Measurements from ENCODE around the gene MPPE1.

MPPE1 gene

DNA sequence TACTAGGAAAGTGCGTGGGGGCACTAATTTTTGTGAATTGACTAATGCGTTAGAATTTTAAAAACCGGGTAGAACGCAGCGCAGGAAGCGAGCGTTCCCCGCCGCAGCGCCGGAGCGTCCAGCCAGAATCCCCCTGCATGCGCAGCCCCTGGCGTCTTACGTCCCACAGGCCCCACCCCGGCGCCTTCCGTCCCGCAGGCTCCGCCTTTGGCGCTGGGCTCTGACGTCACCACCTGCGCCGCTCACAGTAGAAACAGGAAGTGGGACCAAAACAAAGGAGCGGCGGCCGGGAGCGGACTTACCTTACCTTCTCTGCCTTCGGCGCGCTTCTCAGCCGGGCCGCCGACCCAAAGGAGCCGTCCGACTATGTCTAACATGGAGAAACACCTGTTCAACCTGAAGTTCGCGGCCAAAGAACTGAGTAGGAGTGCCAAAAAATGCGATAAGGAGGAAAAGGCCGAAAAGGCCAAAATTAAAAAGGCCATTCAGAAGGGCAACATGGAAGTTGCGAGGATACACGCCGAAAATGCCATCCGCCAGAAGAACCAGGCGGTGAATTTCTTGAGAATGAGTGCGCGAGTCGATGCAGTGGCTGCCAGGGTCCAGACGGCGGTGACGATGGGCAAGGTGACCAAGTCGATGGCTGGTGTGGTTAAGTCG is 56.8 kb downstream of the MPPE1 start, which contains the start of gene CHMP1B:
Gene CHMP1B (plus strand): TSS at position 268 of the 660 bp plus-strand sequence. CDS start 99 bp downstream, at position 367.
- DNase-seq = peak; percentile 98

DNA sequence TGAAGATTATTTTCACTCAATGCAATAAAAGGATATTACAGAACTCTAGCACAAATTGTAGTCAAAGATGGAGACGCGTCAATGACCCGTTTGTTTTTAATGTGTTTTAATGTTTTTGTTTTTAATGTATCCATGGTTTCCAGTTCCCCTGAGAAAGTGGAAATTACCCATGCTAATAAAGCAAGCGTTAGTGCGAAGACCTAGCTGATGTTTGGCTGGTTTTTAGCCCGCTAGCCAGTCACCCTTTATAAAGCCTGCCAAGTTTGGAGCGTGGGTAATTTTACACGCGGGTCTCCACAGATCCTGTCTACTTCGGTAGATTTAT is 57.3 kb downstream of the MPPE1 start:
- DNase-seq = no peak

DNA sequence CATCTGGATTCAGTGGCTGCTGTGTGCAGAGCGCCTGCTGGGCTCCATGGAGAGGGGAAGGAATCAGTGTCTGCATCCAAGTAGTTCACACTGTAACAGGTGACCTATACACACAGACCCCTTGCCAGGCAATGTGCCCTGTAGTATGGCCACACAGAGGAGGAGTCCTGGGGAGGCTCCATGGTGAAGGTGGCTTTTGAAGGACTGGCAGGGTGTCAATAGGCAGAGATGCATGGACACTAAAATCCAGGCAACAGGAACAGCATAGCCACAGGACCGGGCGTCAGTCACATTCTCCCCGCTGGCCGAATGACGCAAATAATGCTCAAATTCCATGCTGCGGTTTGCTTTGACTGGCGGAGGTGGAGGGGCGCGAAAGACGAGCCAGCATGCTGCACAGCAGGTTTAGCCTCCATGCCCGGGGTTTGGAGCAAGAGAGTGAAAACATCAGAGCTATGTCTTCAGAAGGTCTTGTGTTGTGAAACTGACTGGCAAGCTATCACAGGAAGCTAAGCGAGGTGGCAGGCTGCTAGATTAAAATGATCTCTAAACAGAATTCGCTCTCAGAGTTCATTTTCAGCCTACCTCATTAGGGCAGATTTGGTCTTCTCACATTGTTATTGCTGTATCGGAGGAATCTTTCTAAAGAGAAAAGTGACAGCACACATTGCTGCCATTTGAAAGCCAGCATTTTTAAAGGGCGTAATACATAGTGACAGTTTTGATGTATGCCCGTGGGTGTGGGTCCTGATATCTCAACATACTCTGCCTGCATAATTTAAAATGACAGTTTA is 58.1 kb downstream of the MPPE1 start:
- peak; percentile 64 for DNase-seq

DNA sequence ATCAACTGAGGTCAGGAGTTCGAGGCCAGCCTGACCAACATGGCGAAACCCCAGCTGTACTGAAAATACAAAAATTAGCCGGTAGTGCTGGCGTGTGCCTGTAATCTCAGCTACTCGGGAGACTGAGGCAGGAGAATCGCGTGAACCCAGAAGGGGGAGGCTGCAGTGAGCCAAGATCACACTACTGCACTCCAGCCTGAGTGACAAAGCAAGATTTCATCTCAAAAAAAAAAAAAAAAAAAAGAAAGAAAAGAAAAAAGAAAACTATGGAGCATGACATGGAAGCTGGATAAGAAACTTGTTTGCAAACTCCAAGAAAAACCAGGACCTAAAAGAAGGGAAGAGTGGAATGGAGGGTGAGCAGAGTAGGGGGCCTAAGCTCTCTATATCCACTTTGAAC is 58.8 kb downstream of the MPPE1 start:
- no peak for DNase-seq

DNA sequence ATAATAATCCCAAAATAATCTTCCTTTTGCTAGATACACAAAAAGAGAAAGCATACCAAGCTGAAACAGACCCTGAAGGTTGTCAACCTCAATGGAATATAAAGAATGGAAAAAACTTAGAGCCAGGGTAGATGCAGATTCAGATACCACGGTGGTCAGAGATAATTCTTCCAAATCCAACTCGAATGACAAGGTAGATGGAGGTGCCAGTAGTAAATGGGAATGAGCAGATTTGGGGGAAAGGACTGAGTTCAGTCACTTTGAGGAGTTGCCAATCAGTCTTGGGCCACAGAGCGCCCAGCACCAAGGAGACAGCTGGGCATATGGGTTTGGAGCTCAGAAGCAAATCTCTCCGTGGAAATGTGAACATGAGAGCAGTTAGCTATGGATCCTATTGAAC is 60.3 kb downstream of the MPPE1 start:
- DNase-seq = no peak

DNA sequence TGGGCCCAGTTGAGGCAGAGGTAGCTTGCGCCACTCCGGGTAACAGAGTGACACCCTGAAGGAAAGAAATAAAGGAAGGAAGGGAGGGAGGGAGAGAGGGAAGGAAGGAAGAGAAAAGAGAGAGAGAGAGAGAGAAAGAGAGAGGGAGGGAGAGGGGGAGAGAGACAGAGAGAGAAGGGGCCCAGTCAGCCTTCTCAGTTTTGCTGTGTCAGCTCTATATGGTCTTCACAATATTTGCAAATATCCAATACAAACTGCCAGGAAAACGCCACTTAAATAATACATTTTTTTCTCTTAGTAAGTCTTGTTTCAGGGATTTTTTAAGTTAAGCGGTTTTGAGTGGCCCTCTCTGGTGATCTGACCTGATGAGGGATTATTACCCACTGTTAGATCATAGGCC is 62.5 kb downstream of the MPPE1 start:
- DNase-seq = no peak

DNA sequence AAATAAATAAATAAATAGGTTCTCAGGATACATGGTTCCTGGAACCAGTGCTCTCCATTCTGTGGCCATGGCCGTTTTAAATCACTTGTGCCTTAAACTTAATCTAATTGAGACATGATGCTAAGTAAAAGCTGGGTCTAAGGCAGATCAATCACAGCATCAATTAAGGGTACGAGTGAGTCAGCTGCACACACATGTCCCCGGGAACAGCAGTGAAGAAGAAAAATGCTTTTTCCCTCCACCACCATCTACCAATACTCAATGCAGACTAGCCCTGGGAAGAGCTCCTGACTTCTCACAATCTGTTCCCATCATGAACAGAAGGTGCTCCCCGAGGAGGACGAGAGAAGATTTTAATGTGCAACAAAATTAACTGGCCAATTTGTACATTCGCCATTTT is 63.7 kb downstream of the MPPE1 start:
- DNase-seq = no peak

DNA sequence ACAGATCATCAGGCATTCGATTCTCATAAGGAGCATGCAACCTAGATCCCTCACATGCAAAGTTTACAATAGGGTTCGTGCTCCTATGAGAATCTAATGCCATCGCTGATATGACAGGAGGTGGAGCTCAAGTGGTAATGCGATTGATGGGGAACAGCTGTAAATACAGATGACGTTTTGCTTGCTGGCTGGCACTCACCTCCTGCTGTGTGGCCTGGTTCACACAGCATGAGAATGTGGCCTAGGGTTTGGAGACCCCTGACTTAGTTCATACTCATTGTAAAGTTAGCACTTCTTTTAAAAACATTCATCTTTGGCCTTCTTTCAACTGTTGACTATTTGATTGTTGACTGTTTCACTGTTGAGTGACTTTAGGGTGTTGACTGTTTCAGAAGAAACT is 65.6 kb downstream of the MPPE1 start:
- no peak for DNase-seq

DNA sequence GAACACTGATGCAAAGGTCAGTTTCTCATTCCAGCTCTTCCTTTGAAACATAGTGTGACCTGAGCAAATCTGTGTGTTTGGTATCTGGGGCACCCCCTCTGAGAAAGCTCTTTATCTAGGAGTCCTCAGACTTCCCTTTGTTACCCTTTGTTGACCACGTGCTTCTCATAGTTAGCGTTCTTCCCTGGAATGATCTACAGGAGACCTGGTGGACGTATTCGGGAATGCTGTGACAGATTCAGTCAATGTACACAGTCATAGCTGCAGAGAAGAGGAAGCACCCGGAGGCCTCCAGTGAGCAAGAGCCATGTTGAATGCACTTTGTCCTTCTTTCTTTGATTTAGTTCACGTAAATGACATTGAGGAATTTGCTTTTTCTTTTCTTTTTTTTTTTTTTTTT is 67.6 kb downstream of the MPPE1 start:
- no peak for DNase-seq

DNA sequence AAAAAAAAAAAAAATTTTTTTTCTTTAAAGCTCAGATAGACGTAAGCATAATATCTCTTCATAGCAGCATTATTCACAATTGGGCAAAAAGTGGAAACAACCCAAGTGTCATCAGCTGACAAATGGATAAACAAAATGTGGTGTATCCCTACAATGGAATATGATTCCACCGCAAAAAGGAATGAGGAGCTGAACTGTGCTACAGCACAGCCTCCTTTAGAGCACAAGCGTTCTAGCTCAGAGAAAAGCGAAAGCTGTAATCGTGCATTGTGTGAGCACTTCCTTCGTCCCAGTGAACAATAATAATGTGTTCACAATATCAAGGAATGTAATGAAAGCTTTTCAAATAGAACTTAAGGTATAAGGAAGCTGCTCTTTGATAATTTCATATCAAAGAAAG is 68.6 kb downstream of the MPPE1 start:
- no peak for DNase-seq

DNA sequence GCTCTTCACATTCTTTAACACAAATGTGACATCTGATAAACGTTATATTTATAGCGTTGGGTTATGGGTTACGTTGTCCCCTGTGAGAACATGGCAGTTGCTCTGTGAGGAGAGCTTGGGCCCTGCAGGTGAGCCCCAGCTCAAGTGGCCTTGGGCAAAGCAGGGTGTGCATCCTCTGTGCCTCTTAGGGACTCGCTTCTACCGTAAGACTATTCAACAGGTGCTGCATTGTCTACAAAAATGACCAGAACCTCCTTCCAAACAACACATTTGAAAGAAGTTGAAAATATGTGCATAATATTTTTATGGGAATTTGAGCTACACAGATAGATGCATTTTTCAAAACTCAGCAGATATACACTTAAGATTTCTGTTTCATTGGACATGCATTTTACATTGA is 73.3 kb downstream of the MPPE1 start:
- DNase-seq = no peak

Measured in activated CD4-positive, alpha-beta T cell treated with anti-CD3 and anti-CD28 coated beads for 48 hours (primary cell).